Brain microvascular endothelial cell (primary cell): Measurements from ENCODE around the gene ANKLE1.

Experiments used
- DNase-seq: peaks from one replicate; pipeline ENCODE4 v3.0.0-alpha.2; 2020
- H3K27ac ChIP-seq: fragments of 250-450 bp; sonication (Bioruptor Pico); 2 replicates; pipeline ENCODE4 v1.5.1; 2020; ENCODE audit warnings: mild to moderate bottlenecking, moderate library complexity
- H3K27me3 ChIP-seq: fragments of 250-450 bp; sonication (Bioruptor Pico); replicated peaks from 2 replicates; pipeline ENCODE4 v1.5.1; 2020; ENCODE audit warnings: mild to moderate bottlenecking
- H3K36me3 ChIP-seq: fragments of 250-450 bp; sonication (Bioruptor Pico); replicated peaks from 2 replicates; pipeline ENCODE4 v1.5.1; 2020; ENCODE audit warnings: mild to moderate bottlenecking
- H3K4me3 ChIP-seq: 2 replicates; pipeline ENCODE4 v1.5.1; 2011; ENCODE audit warnings: low read depth, mild to moderate bottlenecking, control low read depth, low read length, moderate library complexity
- CTCF ChIP-seq: IDR thresholded peaks from 2 replicates; pipeline ENCODE4 v1.5.1; 2011; ENCODE audit warnings: low read depth, mild to moderate bottlenecking, moderate library complexity, low read length, control low read depth, inconsistent platforms; ENCODE audit errors: missing control alignments
- in situ Hi-C: cut with HindIII; loops from 2 replicates; pipeline ENCODE4 v1.10.0; 2017; ENCODE audit warnings: low sequenced_read_pairs, low pct_ligation_motif_present

The ANKLE1 gene

GRCh38 chr19:17275441-17276175, 6.1 kb upstream of the ANKLE1 start:
- Histone ChIP-seq H3K36me3 (peaks cover 58% of the 10 kb centered on the region), H3K4me3 (no peak overlapping the region), H3K27me3 (no peaks in the 10 kb centered on the region), H3K27ac (no peak overlapping the region)
- TF ChIP-seq CTCF = no peak
- in situ Hi-C loops = no loop called here
- no peak for DNase-seq

GRCh38 chr19:17279436-17279835, 2.3 kb upstream of the ANKLE1 start:
- in situ Hi-C loops = no loop called here

GRCh38 chr19:17282488-17283125, 906 bp downstream of the ANKLE1 start:
- H3K27ac ChIP-seq = no peak overlapping the region
- H3K4me3 ChIP-seq = peak overlapping the region; percentile 35
- TF ChIP-seq CTCF = peak; percentile 88
- peaks cover under 1% of the 10 kb centered on the region for H3K36me3 ChIP-seq
- no peaks in the 10 kb centered on the region for H3K27me3 ChIP-seq
- peak; percentile 61 for DNase-seq
- in situ Hi-C loops = no loop called here

More at GRCh38 chr19:17279436-17279835, 2.3 kb upstream of the ANKLE1 start:
- Histone ChIP-seq H3K27ac (no peak overlapping the region), H3K36me3 (peaks cover 26% of the 10 kb centered on the region), H3K27me3 (no peaks in the 10 kb centered on the region), H3K4me3 (no peak overlapping the region)
- no peak for TF ChIP-seq CTCF
- no peak for DNase-seq

- Histone ChIP-seq H3K27me3 (no peaks in the 10 kb centered on the region), H3K4me3 (no peak overlapping the region), H3K36me3 (no peaks in the 10 kb centered on the region), H3K27ac (no peak overlapping the region)
- TF ChIP-seq CTCF = no peak
- no peak for DNase-seq
- in situ Hi-C loops = no loop called here
Measured at GRCh38 chr19:17283504-17283996, 1.8 kb downstream of the ANKLE1 start.

GRCh38 chr19:17285415-17286135, 3.9 kb downstream of the ANKLE1 start:
- Histone ChIP-seq H3K27ac (no peak overlapping the region), H3K27me3 (no peaks in the 10 kb centered on the region), H3K4me3 (no peak overlapping the region), H3K36me3 (no peaks in the 10 kb centered on the region)
- no peak for TF ChIP-seq CTCF
- in situ Hi-C loops = no loop called here
- no peak for DNase-seq
